Gastrocnemius medialis (tissue), 4 donors: ENCODE measurements around the gene TBL1XR1.

Experiments
- CTCF ChIP-seq, 5 experiments: fragments of 450-650 bp in 3 of 5; fragments of 200-600 bp in 2 of 5; sonication (generic) in 2 of 5; IDR thresholded peaks in 4 of 5; conservative IDR thresholded peaks in 1 of 5; 1 replicate in 4 of 5; 2 replicates in 1 of 5; pipeline ENCODE4 v1.5.1; 2016 to 2019; ENCODE audit warnings: antibody characterized with exemption in 5 of 5, mild to moderate bottlenecking in 3 of 5, moderate library complexity in 3 of 5
- POLR2A ChIP-seq, 2 donors: fragments of 450-650 bp; IDR thresholded peaks; one replicate each; pipeline ENCODE4 v1.6.1; 2017; ENCODE audit warnings: antibody characterized with exemption in 2 of 2, mild to moderate bottlenecking in 2 of 2, moderate library complexity in 2 of 2

- TF ChIP-seq POLR2A (IDR thresholded peaks at IDR 0.05), result no peak
- TF ChIP-seq CTCF (IDR thresholded peaks at IDR 0.05 in 4 of 5, conservative IDR thresholded peaks at IDR 0.05 in 1 of 5), result no peak
Observed at GRCh38 chr3:177135841-177136492, 61.3 kb downstream of the TBL1XR1 start.
